ENCODE measurements around the gene ATF5. TPM values are rescaled to one million over a fixed set of nuclear protein-coding genes. Genes with fewer than 3 reads are reported as not detected.

The ATF5 gene
- total and polyA plus RNA-seq, 2 of the 8 experiments (the other 6 are each of a cell fraction or from before 2014, with no cell fraction given), result 6.2 to 13.1 TPM

GRCh38 chr19:49927526-49928264 lies 1.3 kb upstream of the ATF5 start (continued):
- no peak for TF ChIP-seq GABPA (IDR thresholded peaks at IDR 0.05; ENCODE audit: borderline replicate concordance, insufficient read depth, low read length)

Measured in H1 (cell line).